PC-3 (cell line): ENCODE measurements around the gene HSPB2. TPM values are rescaled to one million over a fixed set of nuclear protein-coding genes. Genes with fewer than 3 reads are reported as not detected.
A peak's percentile ranks its signal among the peaks of the same experiment; 100 is the strongest.

Source experiments
- ATAC-seq: fragments of 200-7000 bp; cut with Tn5 transposase; 2 replicates; pipeline ENCODE4 v1.9.1; 2020; ENCODE audit warnings: mild to moderate bottlenecking, moderate library complexity
- BruUV-seq: library from RNA; stranded (reverse); fragments of 400-500 nt; replicated peaks from 2 replicates; lab custom pipeline; 2021; lab: Mats Ljungman, UMichigan
- CTCF ChIA-PET: fragments of 300-600 bp; sonication (Branson Sonifier 250); formaldehyde crosslinking; loops from one replicate; lab custom pipeline; 2022; ENCODE audit warnings: antibody characterized with exemption; lab: Charles Lee
- POLR2A ChIA-PET: fragments of 300-600 bp; sonication (Branson Sonifier 250); formaldehyde crosslinking; loops from one replicate; lab custom pipeline; 2022; ENCODE audit warnings: antibody characterized with exemption; ENCODE audit not compliant: unreplicated experiment; lab: Charles Lee
- DNase-seq: peaks from one replicate; pipeline ENCODE4 v3.0.0-alpha.2; 2015
- H2AFZ ChIP-seq: fragments of 300-600 bp; sonication (generic); 2 replicates; pipeline ENCODE4 v1.6.0; 2016; ENCODE audit warnings: antibody characterized with exemption, low read length
- H3F3A ChIP-seq: fragments of 300-600 bp; sonication (generic); one replicate; pipeline ENCODE4 v1.6.0; 2017; ENCODE audit warnings: antibody characterized with exemption, low read length, control low read depth, mild to moderate bottlenecking; ENCODE audit not compliant: unreplicated experiment
- H3K27ac ChIP-seq: fragments of 300-600 bp; sonication (generic); 2 replicates; pipeline ENCODE4 v1.5.1; 2016; ENCODE audit warnings: mild to moderate bottlenecking, low read length
- H3K27me3 ChIP-seq: fragments of 300-600 bp; sonication (generic); 2 replicates; pipeline ENCODE4 v1.6.1; 2016; ENCODE audit warnings: low read length, mixed read lengths
- H3K36me3 ChIP-seq: fragments of 300-600 bp; sonication (generic); 2 replicates; pipeline ENCODE4 v1.6.1; 2016; ENCODE audit warnings: low read depth, mixed run types, low read length, mixed read lengths
- H3K4me1 ChIP-seq: fragments of 300-600 bp; sonication (generic); 2 replicates; pipeline ENCODE4 v1.5.1; 2016; ENCODE audit warnings: low read length; ENCODE audit not compliant: insufficient read depth
- H3K4me2 ChIP-seq: fragments of 300-600 bp; sonication (generic); 2 replicates; pipeline ENCODE4 v1.6.0; 2016; ENCODE audit warnings: low read length
- H3K4me3 ChIP-seq: fragments of 300-600 bp; sonication (generic); 2 replicates; pipeline ENCODE4 v1.5.1; 2016; ENCODE audit warnings: mild to moderate bottlenecking, low read length, mixed read lengths
- H3K79me2 ChIP-seq: fragments of 300-600 bp; sonication (generic); 2 replicates; pipeline ENCODE4 v1.6.1; 2017; ENCODE audit warnings: low read length, mixed read lengths
- H3K9ac ChIP-seq: fragments of 300-600 bp; sonication (generic); 2 replicates; pipeline ENCODE4 v1.6.0; 2016; ENCODE audit warnings: mild to moderate bottlenecking, low read length
- H3K9me2 ChIP-seq: fragments of 300-600 bp; sonication (generic); replicated peaks from 2 replicates; pipeline ENCODE4 v1.6.1; 2016; ENCODE audit warnings: mixed run types, low read length, mixed read lengths
- H3K9me3 ChIP-seq: fragments of 300-600 bp; sonication (generic); 2 replicates; pipeline ENCODE4 v1.6.1; 2016; ENCODE audit warnings: low read length, mixed read lengths
- H4K20me1 ChIP-seq: fragments of 300-600 bp; sonication (generic); 2 replicates; pipeline ENCODE4 v1.6.1; 2016; ENCODE audit warnings: low read length, mixed read lengths
- CTCF ChIP-seq: fragments of 300-600 bp; sonication (generic); conservative IDR thresholded peaks from 2 replicates; pipeline ENCODE4 v1.5.1; 2017; ENCODE audit warnings: antibody characterized with exemption, low read depth, mild to moderate bottlenecking, low read length
- EZH2 ChIP-seq: fragments of 300-600 bp; sonication (generic); IDR thresholded peaks from one replicate; pipeline ENCODE4 v1.6.1; 2017; ENCODE audit warnings: antibody characterized with exemption, mild to moderate bottlenecking, low read length; ENCODE audit not compliant: unreplicated experiment
- EZH2phosphoT487 ChIP-seq: fragments of 300-600 bp; sonication (generic); IDR thresholded peaks from 2 replicates; pipeline ENCODE4 v1.6.1; 2018; ENCODE audit warnings: mild to moderate bottlenecking, antibody characterized with exemption, low read length, borderline replicate concordance
- intact Hi-C: fragments of 100-400 bp; cut with micrococcal nuclease; formaldehyde crosslinking; loops from 2 replicates; pipeline ENCODE4 v1.9.0; 2023
- total RNA-seq: library from RNA; depleted of rRNA; stranded (reverse); fragments of >200 nt; gene quantifications from 2 replicates; pipeline ENCODE4 v1.2.3, GENCODE V29; 2014

Gene HSPB2
- total RNA-seq, 1 experiment from 2014 or later: not detected

GRCh38 chr11:111957663-111958444 lies 45.3 kb downstream of the HSPB2 start:
- Histone ChIP-seq H3K36me3 (no peaks in the 10 kb centered on the region), H3K79me2 (no peaks in the 10 kb centered on the region), H3F3A (no peaks in the 10 kb centered on the region), H3K9me2 (no peaks in the 10 kb centered on the region), H3K9me3 (no peaks in the 10 kb centered on the region), H4K20me1 (no peaks in the 10 kb centered on the region), H3K9ac (no peak overlapping the region), H3K4me3 (no peak overlapping the region), H3K27ac (no peak overlapping the region), H3K27me3 (no peaks in the 10 kb centered on the region), H2AFZ (no peak overlapping the region), H3K4me2 (no peak overlapping the region), H3K4me1 (peaks cover 14% of the 10 kb centered on the region)
- CTCF ChIA-PET: no interaction called here
- ATAC-seq (no peak), DNase-seq (no peak)
- POLR2A ChIA-PET: no interaction called here
- BruUV-seq: no TSS peak
- intact Hi-C loops: no loop called here
- TF ChIP-seq EZH2: no peak
- TF ChIP-seq EZH2phosphoT487: no peak
- TF ChIP-seq CTCF: no peak

DNA sequence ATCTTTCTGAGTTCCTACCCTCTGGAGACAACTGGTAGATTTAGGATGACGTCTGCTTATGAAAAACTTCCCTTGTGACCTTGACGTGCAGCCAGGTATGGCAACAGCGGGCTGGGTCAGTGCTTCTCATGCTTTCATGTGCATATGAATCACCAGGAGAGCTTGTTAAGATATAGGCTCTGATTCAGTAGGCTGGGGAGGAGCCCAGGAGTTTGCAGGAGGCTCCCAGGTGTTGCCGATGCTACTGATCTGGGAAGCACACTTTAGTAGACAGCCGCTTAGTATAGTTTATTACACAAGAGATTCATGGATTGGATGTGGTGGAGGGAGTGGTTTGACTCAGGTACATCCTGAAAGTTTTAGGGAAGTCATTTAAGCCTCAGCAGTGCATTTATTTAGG lies 48.4 kb downstream of the HSPB2 start:
- intact Hi-C loops: loop anchor here (2.0 kb wide), 1 partner anchor 16 kb away; no protein-coding TSS in a partner anchor
- TF ChIP-seq EZH2 (no peak), CTCF (no peak), EZH2phosphoT487 (no peak)
- H3K36me3 ChIP-seq: no peaks in the 10 kb centered on the region
- CTCF ChIA-PET: interaction anchor here (1.4 kb wide), 1 partner anchor 21 kb away, joined by 6 read pairs; no protein-coding TSS in a partner anchor
- H3K4me2 ChIP-seq: peak overlapping the region; percentile 45
- no peaks in the 10 kb centered on the region for H3K9me2 ChIP-seq
- DNase-seq (peak; percentile 94), ATAC-seq (peak; percentile 97)
- no peaks in the 10 kb centered on the region for H4K20me1 ChIP-seq
- H3K27me3 ChIP-seq: no peaks in the 10 kb centered on the region
- POLR2A ChIA-PET: no interaction called here
- H3K79me2 ChIP-seq: no peaks in the 10 kb centered on the region
- no TSS peak for BruUV-seq
- H3K9me3 ChIP-seq: no peaks in the 10 kb centered on the region
- H3K9ac ChIP-seq: peak overlapping the region; percentile 3; the same call in 1 of the 2 replicates
- peak overlapping the region; percentile 82 for H3K27ac ChIP-seq
- peaks cover 16% of the 10 kb centered on the region for H3K4me1 ChIP-seq
- no peak overlapping the region for H3K4me3 ChIP-seq
- peak overlapping the region; percentile 25 for H2AFZ ChIP-seq
- no peaks in the 10 kb centered on the region for H3F3A ChIP-seq
